Transverse colon (tissue), 4 donors: ENCODE results near the gene CARD10.

Experiments
- CTCF ChIP-seq, 5 experiments: fragments of 200-600 bp in 3 of 5; fragments of 450-650 bp in 2 of 5; sonication (generic) in 3 of 5; IDR thresholded peaks; 1 replicate in 2 of 5; 2 replicates in 3 of 5; pipeline ENCODE4 v1.5.1; 2016 to 2017; ENCODE audit warnings: antibody characterized with exemption in 5 of 5, inconsistent platforms in 3 of 5, mild to moderate bottlenecking in 2 of 5, moderate library complexity in 1 of 5
- EP300 ChIP-seq: sonication (generic); formaldehyde crosslinking; IDR thresholded peaks from one replicate; pipeline ENCODE4 v1.6.1; 2017; ENCODE audit warnings: antibody characterized with exemption, low read depth
- POLR2A ChIP-seq: fragments of 450-650 bp; IDR thresholded peaks from one replicate; pipeline ENCODE4 v1.6.1; 2016; ENCODE audit warnings: antibody characterized with exemption, mild to moderate bottlenecking, moderate library complexity
- POLR2AphosphoS5 ChIP-seq, 3 donors: sonication (generic); formaldehyde crosslinking; IDR thresholded peaks; one replicate each; pipeline ENCODE4 v1.6.1; 2016; ENCODE audit warnings: antibody characterized with exemption in 3 of 3

- TF ChIP-seq POLR2A (no peak), CTCF (IDR thresholded peaks at IDR 0.05) (no peak), EP300 (no peak), POLR2AphosphoS5 (IDR thresholded peaks at IDR 0.05) (no peak)
Observed at GRCh38 chr22:37499027-37499707, 20.0 kb downstream of the CARD10 start.
